ENCODE results near the gene LSM4. TPM values are rescaled to one million over a fixed set of nuclear protein-coding genes. Genes with fewer than 3 reads are reported as not detected.
A peak's percentile ranks its signal among the peaks of the same experiment; 100 is the strongest.

The LSM4 gene
- total RNA-seq, 1 donor from 2014 or later = 166 TPM

- Mint-ChIP-seq H3K27ac (ENCODE audit: unreplicated experiment) (peak overlapping the region; percentile 61), H3K36me3 (ENCODE audit: low read depth, unreplicated experiment) (peaks cover 3% of the 10 kb centered on the region), H3K4me1 (ENCODE audit: unreplicated experiment) (peaks cover 12% of the 10 kb centered on the region), H3K4me3 (ENCODE audit: unreplicated experiment) (peak overlapping the region; percentile 83), H3K9me3 (ENCODE audit: unreplicated experiment) (no peaks in the 10 kb centered on the region), H3K27me3 (ENCODE audit: unreplicated experiment) (peaks cover 10% of the 10 kb centered on the region)
- peak; percentile 61 for DNase-seq (ENCODE audit: low spot score)
- no peak for TF ChIP-seq CTCF (IDR thresholded peaks at IDR 0.05; ENCODE audit: unreplicated experiment)
Observed at GRCh38 chr19:18292810-18293641, 29.9 kb downstream of the LSM4 start.

- peaks cover 12% of the 10 kb centered on the region for H3K4me1 Mint-ChIP-seq (ENCODE audit: unreplicated experiment)
- H3K4me3 Mint-ChIP-seq (ENCODE audit: unreplicated experiment) = peak overlapping the region; percentile 79
- H3K9me3 Mint-ChIP-seq (ENCODE audit: unreplicated experiment) = no peaks in the 10 kb centered on the region
- no peak overlapping the region for H3K27ac Mint-ChIP-seq (ENCODE audit: unreplicated experiment)
- no peak for TF ChIP-seq CTCF (IDR thresholded peaks at IDR 0.05; ENCODE audit: unreplicated experiment)
- peaks cover 3% of the 10 kb centered on the region for H3K36me3 Mint-ChIP-seq (ENCODE audit: low read depth, unreplicated experiment)
- H3K27me3 Mint-ChIP-seq (ENCODE audit: unreplicated experiment) = peaks cover 8% of the 10 kb centered on the region
- DNase-seq (ENCODE audit: low spot score) = no peak
Observed at GRCh38 chr19:18292462-18292809, 30.4 kb downstream of the LSM4 start.

- peak; percentile 64 for DNase-seq (ENCODE audit: low spot score)
- H3K27ac Mint-ChIP-seq (ENCODE audit: unreplicated experiment) = peak overlapping the region; percentile 97
- peaks cover 8% of the 10 kb centered on the region for H3K27me3 Mint-ChIP-seq (ENCODE audit: unreplicated experiment)
- peaks cover 10% of the 10 kb centered on the region for H3K4me1 Mint-ChIP-seq (ENCODE audit: unreplicated experiment)
- TF ChIP-seq CTCF (IDR thresholded peaks at IDR 0.05; ENCODE audit: unreplicated experiment) = no peak
- H3K9me3 Mint-ChIP-seq (ENCODE audit: unreplicated experiment) = no peaks in the 10 kb centered on the region
- peaks cover 3% of the 10 kb centered on the region for H3K36me3 Mint-ChIP-seq (ENCODE audit: low read depth, unreplicated experiment)
- peak overlapping the region; percentile 93 for H3K4me3 Mint-ChIP-seq (ENCODE audit: unreplicated experiment)
Observed at GRCh38 chr19:18291590-18292461, 31.1 kb downstream of the LSM4 start.

GRCh38 chr19:18291019-18291524 lies 31.8 kb downstream of the LSM4 start:
- Mint-ChIP-seq H3K27ac (ENCODE audit: unreplicated experiment) (no peak overlapping the region), H3K9me3 (ENCODE audit: unreplicated experiment) (no peaks in the 10 kb centered on the region), H3K4me3 (ENCODE audit: unreplicated experiment) (peak overlapping the region; percentile 82), H3K27me3 (ENCODE audit: unreplicated experiment) (peaks cover 9% of the 10 kb centered on the region), H3K4me1 (ENCODE audit: unreplicated experiment) (peaks cover 13% of the 10 kb centered on the region), H3K36me3 (ENCODE audit: low read depth, unreplicated experiment) (peaks cover 3% of the 10 kb centered on the region)
- no peak for DNase-seq (ENCODE audit: low spot score)
- no peak for TF ChIP-seq CTCF (IDR thresholded peaks at IDR 0.05; ENCODE audit: unreplicated experiment)
